HEK293 (cell line): ENCODE results near the gene NMNAT2.

ENCODE experiments used
- CTCF ChIP-seq: fragments of 450-650 bp; formaldehyde crosslinking; IDR thresholded peaks from 2 replicates; pipeline ENCODE4 v1.5.1; 2016; ENCODE audit warnings: missing biosample characterization, missing genetic modification characterization
- REST ChIP-seq: fragments of 450-650 bp; formaldehyde crosslinking; IDR thresholded peaks from 2 replicates; pipeline ENCODE4 v1.5.1; 2016; ENCODE audit warnings: missing biosample characterization, missing genetic modification characterization
- ZBTB1 ChIP-seq: fragments of 450-650 bp; formaldehyde crosslinking; IDR thresholded peaks from 2 replicates; pipeline ENCODE4 v1.5.1; 2016; ENCODE audit warnings: missing biosample characterization, missing genetic modification characterization
- ZNF174 ChIP-seq: fragments of 450-650 bp; formaldehyde crosslinking; IDR thresholded peaks from 2 replicates; pipeline ENCODE4 v1.5.0; 2017; ENCODE audit warnings: missing biosample characterization, mild to moderate bottlenecking, missing genetic modification characterization
- ZNF24 ChIP-seq: fragments of 450-650 bp; formaldehyde crosslinking; IDR thresholded peaks from 2 replicates; pipeline ENCODE4 v1.5.1; 2016; ENCODE audit warnings: missing biosample characterization, missing genetic modification characterization
- ZNF266 ChIP-seq: fragments of 450-650 bp; formaldehyde crosslinking; IDR thresholded peaks from 2 replicates; pipeline ENCODE4 v1.5.1; 2016; ENCODE audit warnings: missing biosample characterization, missing genetic modification characterization, low read depth
- ZNF292 ChIP-seq: fragments of 450-650 bp; formaldehyde crosslinking; IDR thresholded peaks from 2 replicates; pipeline ENCODE4 v1.5.1; 2016; ENCODE audit warnings: low read depth, missing biosample characterization, missing genetic modification characterization, borderline replicate concordance
- ZNF311 ChIP-seq: fragments of 450-650 bp; formaldehyde crosslinking; IDR thresholded peaks from 2 replicates; pipeline ENCODE4 v1.5.1; 2017; ENCODE audit warnings: missing biosample characterization, missing genetic modification characterization, borderline replicate concordance
- ZNF416 ChIP-seq: fragments of 450-650 bp; formaldehyde crosslinking; IDR thresholded peaks from 2 replicates; pipeline ENCODE4 v1.5.1; 2016; ENCODE audit warnings: missing biosample characterization, missing genetic modification characterization
- TF ChIP-seq, protein P1 (sequence below): fragments of 450-650 bp; formaldehyde crosslinking; conservative IDR thresholded peaks from 2 replicates; pipeline ENCODE4 v1.5.1; 2016; ENCODE audit warnings: low read depth, missing biosample characterization, missing genetic modification characterization
- TF ChIP-seq, protein P2 (sequence below): fragments of 450-650 bp; formaldehyde crosslinking; IDR thresholded peaks from 2 replicates; pipeline ENCODE4 v1.5.1; 2016; ENCODE audit warnings: missing biosample characterization, missing genetic modification characterization

DNA sequence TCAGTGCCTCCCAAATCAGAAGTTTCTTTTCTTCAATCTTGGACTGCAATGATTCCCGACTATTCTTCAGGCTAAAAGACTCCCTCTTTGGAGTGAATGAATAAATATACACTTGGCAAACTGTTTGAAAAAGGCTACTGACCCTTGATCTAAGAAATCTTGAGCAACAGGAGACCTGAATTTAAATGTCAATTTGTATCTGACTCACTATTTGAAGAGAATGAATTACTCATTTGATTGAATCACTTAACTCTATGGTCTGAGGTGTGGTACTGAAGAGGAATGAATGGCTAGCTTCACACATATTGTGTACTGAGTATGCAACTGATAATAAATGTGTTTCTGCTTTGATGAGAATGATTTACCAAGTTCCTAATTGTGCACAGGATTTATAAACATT lies 49.5 kb upstream of the NMNAT2 start:
- TF ChIP-seq CTCF (tag by site-specific recombination) (no peak), ZBTB1 (tag by site-specific recombination) (no peak), ZNF311 (no peak), ZNF24 (tag by site-specific recombination) (no peak), ZNF292 (no peak), ZNF416 (no peak), REST (tag by site-specific recombination) (no peak), ZNF266 (tag by site-specific recombination) (no peak), ZNF174 (tag by site-specific recombination) (no peak)
- TF ChIP-seq, protein P1, sequence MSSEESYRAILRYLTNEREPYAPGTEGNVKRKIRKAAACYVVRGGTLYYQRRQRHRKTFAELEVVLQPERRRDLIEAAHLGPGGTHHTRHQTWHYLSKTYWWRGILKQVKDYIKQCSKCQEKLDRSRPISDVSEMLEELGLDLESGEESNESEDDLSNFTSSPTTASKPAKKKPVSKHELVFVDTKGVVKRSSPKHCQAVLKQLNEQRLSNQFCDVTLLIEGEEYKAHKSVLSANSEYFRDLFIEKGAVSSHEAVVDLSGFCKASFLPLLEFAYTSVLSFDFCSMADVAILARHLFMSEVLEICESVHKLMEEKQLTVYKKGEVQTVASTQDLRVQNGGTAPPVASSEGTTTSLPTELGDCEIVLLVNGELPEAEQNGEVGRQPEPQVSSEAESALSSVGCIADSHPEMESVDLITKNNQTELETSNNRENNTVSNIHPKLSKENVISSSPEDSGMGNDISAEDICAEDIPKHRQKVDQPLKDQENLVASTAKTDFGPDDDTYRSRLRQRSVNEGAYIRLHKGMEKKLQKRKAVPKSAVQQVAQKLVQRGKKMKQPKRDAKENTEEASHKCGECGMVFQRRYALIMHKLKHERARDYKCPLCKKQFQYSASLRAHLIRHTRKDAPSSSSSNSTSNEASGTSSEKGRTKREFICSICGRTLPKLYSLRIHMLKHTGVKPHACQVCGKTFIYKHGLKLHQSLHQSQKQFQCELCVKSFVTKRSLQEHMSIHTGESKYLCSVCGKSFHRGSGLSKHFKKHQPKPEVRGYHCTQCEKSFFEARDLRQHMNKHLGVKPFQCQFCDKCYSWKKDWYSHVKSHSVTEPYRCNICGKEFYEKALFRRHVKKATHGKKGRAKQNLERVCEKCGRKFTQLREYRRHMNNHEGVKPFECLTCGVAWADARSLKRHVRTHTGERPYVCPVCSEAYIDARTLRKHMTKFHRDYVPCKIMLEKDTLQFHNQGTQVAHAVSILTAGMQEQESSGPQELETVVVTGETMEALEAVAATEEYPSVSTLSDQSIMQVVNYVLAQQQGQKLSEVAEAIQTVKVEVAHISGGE (tag by site-specific recombination): no peak
- TF ChIP-seq, protein P2, sequence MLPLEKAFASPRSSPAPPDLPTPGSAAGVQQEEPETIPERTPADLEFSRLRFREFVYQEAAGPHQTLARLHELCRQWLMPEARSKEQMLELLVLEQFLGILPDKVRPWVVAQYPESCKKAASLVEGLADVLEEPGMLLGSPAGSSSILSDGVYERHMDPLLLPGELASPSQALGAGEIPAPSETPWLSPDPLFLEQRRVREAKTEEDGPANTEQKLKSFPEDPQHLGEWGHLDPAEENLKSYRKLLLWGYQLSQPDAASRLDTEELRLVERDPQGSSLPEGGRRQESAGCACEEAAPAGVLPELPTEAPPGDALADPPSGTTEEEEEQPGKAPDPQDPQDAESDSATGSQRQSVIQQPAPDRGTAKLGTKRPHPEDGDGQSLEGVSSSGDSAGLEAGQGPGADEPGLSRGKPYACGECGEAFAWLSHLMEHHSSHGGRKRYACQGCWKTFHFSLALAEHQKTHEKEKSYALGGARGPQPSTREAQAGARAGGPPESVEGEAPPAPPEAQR: no peak
